Tibial nerve (tissue), 4 donors: ENCODE results near the gene ATPAF1.

Experiments used
- CTCF ChIP-seq, 5 experiments: fragments of 200-600 bp in 3 of 5; fragments of 450-650 bp in 2 of 5; sonication (generic) in 3 of 5; IDR thresholded peaks; one replicate each; pipeline ENCODE4 v1.5.1; 2016 to 2019; ENCODE audit warnings: antibody characterized with exemption in 5 of 5, mild to moderate bottlenecking in 3 of 5, moderate library complexity in 2 of 5
- EP300 ChIP-seq, 2 donors: sonication (generic); formaldehyde crosslinking; IDR thresholded peaks; one replicate each; pipeline ENCODE4 v1.6.1; 2017; ENCODE audit warnings: antibody characterized with exemption in 2 of 2, mild to moderate bottlenecking in 1 of 2
- POLR2A ChIP-seq, 2 donors: fragments of 450-650 bp; IDR thresholded peaks; one replicate each; pipeline ENCODE4 v1.6.1; 2017; ENCODE audit warnings: antibody characterized with exemption in 2 of 2, mild to moderate bottlenecking in 2 of 2, moderate library complexity in 2 of 2

GRCh38 chr1:46690931-46691421 lies 22.8 kb upstream of the ATPAF1 start:
- TF ChIP-seq CTCF (IDR thresholded peaks at IDR 0.05) = no peak
- no peak for TF ChIP-seq POLR2A (IDR thresholded peaks at IDR 0.05)
- no peak for TF ChIP-seq EP300 (IDR thresholded peaks at IDR 0.05)
